NK-92 treated with Interleukin-12 subunit alpha and Interleukin-12 subunit beta, amount 100 ng/mL, for 24 hours (cell line): Measurements from ENCODE around the gene DBNDD1.
"Not testable (repeated sequence)": the region's sequence is repeated elsewhere in the genome, so short reads cannot be mapped to it uniquely, and the experiment has no call there.

Source experiments
- DNase-seq: peaks from one replicate; lab custom pipeline; 2025; lab: John Stamatoyannopoulos, UW

DBNDD1 gene

GRCh38 chr16:90011508-90011819, 7.8 kb downstream of the DBNDD1 start:
- DNase-seq, result no peak

DNA sequence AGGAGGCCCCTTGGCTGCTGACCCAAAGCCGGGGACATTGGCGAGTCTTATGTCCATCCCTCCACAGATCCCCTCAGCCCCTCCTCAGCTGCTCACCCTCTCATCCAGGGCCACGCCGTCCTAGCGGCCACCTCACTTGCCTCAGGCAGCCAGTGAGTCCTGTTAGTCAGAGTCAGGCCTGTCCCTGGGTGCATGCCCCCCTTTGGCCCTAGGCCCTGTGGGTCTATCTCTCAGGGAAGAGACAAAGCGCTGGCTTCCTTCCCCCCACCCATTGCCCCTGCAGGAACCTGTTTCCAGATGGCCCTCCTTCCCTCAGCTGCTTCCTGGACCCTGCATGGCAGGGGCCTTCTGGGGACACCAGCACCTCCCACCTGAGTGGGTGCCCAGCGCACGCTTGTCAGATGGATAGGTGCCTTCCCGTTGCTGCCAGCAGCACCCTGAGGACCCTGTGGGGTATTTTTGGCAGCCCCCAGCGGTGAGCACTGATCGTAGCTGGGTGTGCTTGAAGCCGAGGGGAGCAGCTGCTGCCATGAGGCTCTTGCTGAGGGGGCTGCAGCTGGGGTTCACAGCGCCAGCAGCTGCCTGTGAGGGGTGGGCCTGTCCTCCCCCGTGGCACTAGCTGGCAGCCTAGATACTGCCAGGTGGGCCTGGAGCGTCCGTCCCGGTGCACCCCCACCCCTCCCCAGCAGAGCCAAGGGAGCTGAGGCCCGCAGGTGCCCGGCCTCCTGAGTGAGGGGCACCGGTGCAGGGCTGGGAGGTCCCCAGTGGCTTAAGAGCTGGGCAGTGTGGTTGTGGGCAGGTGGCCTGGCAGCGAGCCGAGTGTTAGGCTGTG, 8.4 kb downstream of the DBNDD1 start:
- no peak for DNase-seq

- no peak for DNase-seq
These were observed 9.9 kb downstream of the DBNDD1 start for GRCh38 chr16:90009172-90009899.

DNA sequence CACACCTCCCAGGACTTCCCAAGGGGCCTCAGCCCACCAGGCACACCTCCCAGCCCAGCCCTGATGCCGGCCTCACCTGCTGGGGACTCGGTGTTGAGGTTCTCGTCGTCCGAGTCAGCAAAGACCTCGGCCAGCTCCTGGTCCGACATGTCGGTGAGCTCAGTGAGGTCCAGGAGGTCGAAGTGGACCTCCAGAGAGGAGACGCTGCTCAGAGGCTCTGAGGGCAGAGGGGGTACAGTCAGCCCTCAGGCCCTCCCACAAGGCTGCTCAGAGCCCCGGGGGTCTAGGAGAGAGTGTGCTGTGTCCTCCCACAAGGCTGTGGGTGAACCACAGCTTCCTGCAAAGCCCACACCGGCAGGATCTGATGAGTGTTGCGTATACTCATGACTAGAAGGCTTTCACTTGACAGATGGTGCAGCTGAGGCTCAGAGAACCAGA, 10.5 kb downstream of the DBNDD1 start:
- peak; percentile 43 for DNase-seq

DNA sequence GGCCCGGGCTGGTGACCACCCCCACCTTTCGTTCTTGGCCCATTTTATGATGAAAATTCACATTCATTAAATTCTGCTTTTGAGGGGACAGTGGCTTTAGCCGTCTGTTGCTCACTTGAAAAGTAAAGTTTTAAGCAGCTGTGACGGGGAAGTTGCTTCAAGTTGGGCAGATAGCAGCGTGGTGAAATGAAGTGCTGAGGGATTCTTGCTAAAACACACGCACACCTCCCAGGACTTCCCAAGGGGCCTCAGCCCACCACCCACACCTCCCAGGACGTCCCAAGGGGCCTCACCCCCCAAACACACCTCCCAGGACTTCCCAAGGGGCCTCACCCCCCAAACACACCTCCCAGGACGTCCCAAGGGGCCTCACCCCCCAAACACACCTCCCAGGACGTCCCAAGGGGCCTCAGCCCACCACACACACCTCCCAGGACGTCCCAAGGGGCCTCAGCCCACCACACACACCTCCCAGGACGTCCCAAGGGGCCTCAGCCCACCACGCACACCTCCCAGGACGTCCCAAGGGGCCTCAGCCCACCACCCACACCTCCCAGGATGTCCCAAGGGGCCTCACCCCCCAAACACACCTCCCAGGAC, 11.5 kb downstream of the DBNDD1 start:
- DNase-seq, result not testable (repeated sequence)

GRCh38 chr16:90007015-90007414, 12.2 kb downstream of the DBNDD1 start:
- DNase-seq, result no peak

- DNase-seq, result no peak
These were observed 13.1 kb downstream of the DBNDD1 start for GRCh38 chr16:90005956-90006663.

GRCh38 chr16:90004577-90004976, 14.7 kb downstream of the DBNDD1 start:
- no peak for DNase-seq

- no peak for DNase-seq
These were observed 16.5 kb downstream of the DBNDD1 start for GRCh38 chr16:90002759-90003158.

DNA sequence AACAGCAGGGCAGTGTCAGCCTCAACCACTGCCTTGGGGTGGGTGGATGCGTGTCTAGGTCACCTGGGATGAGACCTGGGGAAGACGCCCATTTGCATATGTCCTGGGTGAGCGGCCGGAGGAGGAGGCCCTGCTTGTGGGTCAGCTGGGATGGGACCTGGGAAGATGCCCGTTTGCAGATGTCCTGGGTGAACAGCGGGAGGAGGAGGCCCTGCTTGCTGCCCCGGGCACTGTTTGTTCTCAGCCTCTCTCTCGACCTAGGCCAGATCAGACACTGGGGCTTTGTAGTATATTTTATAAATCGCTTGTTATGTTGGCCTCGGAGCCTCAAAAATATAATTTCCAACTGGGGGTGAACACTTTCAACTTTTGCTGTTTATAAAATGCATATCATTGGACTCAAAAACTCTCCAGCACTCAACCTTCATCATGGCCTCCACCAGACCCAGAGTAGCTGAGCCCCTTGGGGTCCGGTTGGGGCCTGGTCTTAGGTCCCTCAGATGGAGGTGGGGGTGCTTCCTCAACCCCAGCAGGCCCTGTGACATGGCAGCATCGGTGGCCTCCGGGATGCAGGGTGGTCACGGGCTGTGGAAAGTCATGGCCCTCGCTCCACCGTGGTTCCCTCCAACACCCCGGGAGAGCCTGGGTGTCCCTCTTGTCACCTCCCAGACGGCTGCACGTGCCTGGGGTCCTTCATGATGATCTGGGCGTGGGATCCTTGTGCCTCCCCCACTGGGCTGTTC, 17.3 kb downstream of the DBNDD1 start:
- no peak for DNase-seq

GRCh38 chr16:90000733-90001427, 18.4 kb downstream of the DBNDD1 start:
- no peak for DNase-seq

GRCh38 chr16:89999831-90000574, 19.3 kb downstream of the DBNDD1 start:
- DNase-seq, result no peak

DNA sequence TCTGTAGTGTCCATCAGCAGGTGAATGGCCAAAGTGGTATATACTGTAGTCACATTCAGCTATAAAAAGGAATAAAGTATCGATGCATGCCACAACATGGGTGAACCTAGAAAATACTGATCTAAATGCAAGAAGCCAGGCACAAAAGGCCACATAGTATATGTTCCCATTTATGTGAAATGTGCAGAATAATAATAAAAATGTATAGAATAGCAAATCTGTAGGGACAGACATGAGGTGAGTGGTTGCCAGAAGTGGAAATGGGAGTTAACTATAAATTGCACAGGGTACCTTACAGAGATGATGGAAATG, 23.1 kb downstream of the DBNDD1 start:
- no peak for DNase-seq

DNA sequence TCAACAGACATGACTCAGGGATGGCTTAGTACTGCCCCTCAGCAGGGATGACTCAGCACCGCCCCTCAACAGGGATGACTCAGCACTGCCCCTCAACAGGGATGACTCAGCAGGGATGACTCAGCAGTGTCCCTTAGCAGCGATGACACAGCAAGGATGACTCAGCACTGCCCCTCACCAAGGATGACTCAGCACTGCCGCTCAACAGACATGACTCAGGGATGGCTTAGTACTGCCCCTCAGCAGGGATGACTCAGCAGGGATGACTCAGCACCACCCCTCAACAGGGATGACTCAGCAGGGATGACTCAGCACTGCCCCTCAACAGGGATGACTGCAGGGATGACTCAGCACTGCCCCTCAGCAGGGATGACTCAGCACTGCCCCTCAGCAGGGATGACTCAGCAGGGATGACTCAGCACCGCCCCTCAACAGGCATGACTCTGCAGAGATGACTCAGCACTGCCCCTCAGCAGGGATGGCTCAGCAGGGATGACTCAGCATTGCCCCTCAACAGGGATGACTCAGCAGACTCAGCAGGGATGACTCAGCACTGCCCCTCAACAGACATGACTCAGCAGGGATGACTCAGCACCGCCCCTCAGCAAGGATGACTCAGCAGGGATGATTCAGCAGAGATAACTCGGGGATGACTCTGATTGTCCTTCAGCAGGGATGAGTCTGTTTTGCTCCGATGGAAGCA, 23.6 kb downstream of the DBNDD1 start:
- peak; percentile 81 for DNase-seq

GRCh38 chr16:89994721-89995474, 24.4 kb downstream of the DBNDD1 start:
- peak; percentile 77 for DNase-seq

- no peak for DNase-seq
These were observed 24.9 kb downstream of the DBNDD1 start for GRCh38 chr16:89994389-89994720.

- DNase-seq, result no peak
These were observed 25.3 kb downstream of the DBNDD1 start for GRCh38 chr16:89993971-89994370.

GRCh38 chr16:89993377-89993776, 25.9 kb downstream of the DBNDD1 start:
- DNase-seq, result no peak

DNA sequence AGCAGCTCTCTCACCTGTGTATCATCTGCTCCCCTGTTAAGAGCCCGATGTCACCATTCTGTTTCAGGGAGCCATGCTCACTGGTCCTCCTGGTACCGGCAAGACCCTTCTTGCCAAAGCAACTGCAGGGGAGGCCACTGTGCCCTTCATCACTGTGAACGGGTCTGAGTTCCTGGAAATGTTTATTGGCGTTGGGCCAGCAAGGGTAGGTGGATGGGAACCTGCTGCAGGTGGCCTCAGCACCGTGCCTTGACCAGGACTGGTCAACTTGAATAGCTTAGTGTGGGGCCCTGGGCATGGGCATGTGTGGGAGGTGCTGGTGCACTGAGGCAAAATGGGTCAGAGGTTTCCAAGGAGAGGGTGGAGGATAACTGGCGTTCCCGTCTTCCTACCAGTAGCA, 28.5 kb downstream of the DBNDD1 start:
- DNase-seq, result no peak
